Measurements from ENCODE around the gene CXCR2.

DNA sequence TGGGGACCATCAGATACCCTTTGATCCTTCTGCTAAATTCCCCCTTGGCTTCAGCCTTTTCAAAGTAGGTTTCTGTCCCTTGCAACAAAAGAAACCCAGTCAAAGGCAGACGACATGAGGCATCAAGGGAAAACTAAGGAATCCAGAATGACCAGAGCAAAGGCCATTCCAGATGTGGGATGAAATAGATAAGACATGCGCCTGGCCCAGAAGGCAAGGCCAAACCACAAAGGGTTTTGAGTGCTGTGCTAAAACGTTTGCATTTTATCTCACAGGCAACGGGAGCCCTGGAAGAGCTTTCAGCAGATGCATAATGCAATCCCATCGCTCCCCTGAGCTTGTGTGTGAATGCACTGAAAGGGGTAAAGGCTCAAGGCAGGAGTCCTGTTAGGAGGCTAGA, 23.3 kb downstream of the CXCR2 start:
- TF ChIP-seq, protein P1, sequence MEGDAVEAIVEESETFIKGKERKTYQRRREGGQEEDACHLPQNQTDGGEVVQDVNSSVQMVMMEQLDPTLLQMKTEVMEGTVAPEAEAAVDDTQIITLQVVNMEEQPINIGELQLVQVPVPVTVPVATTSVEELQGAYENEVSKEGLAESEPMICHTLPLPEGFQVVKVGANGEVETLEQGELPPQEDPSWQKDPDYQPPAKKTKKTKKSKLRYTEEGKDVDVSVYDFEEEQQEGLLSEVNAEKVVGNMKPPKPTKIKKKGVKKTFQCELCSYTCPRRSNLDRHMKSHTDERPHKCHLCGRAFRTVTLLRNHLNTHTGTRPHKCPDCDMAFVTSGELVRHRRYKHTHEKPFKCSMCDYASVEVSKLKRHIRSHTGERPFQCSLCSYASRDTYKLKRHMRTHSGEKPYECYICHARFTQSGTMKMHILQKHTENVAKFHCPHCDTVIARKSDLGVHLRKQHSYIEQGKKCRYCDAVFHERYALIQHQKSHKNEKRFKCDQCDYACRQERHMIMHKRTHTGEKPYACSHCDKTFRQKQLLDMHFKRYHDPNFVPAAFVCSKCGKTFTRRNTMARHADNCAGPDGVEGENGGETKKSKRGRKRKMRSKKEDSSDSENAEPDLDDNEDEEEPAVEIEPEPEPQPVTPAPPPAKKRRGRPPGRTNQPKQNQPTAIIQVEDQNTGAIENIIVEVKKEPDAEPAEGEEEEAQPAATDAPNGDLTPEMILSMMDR (conservative IDR thresholded peaks at IDR 0.05 in 1 of 2, IDR thresholded peaks at IDR 0.05 in 1 of 2; ENCODE audit: extremely low read depth in 1 of 2, insufficient read depth in 1 of 2, low read depth in 1 of 2, low read length in 2 of 2), result no peak
- TF ChIP-seq EZH2 (IDR thresholded peaks at IDR 0.05; ENCODE audit: borderline replicate concordance, low read length), result no peak

Data from mammary epithelial cell (primary cell).